SK-N-MC (cell line): ENCODE measurements around the gene MRC2.

Experiments
- DNase-seq: peaks from one replicate; pipeline ENCODE4 v3.0.0-alpha.2; 2011; ENCODE audit warnings: low read depth, low spot score
- H3K27ac ChIP-seq: fragments of 200-600 bp; sonication (generic); 2 replicates; pipeline ENCODE4 v1.5.1; 2016; ENCODE audit warnings: mixed run types
- H3K36me3 ChIP-seq: fragments of 200-600 bp; sonication (generic); 2 replicates; pipeline ENCODE4 v1.6.1; 2017; ENCODE audit warnings: antibody characterized with exemption, low read length, mixed read lengths; ENCODE audit not compliant: insufficient read depth
- H3K4me3 ChIP-seq: fragments of 200-600 bp; sonication (generic); 2 replicates; pipeline ENCODE4 v1.5.1; 2016
- H3K9ac ChIP-seq: fragments of 200-600 bp; sonication (generic); 2 replicates; pipeline ENCODE4 v1.8.0; 2017; ENCODE audit warnings: mixed run types, mixed read lengths; ENCODE audit not compliant: insufficient read length
- H3K9me3 ChIP-seq: fragments of 200-600 bp; sonication (generic); 2 replicates; pipeline ENCODE4 v1.6.1; 2017; ENCODE audit warnings: low read depth, mild to moderate bottlenecking, antibody characterized with exemption, low read length, moderate library complexity, mixed read lengths
- EZH2 ChIP-seq: fragments of 200-600 bp; sonication (generic); IDR thresholded peaks from one replicate; pipeline ENCODE4 v1.6.1; 2017; ENCODE audit warnings: antibody characterized with exemption
- FOXP2 ChIP-seq: optimal IDR thresholded peaks from 2 replicates; pipeline ENCODE3; 2011; ENCODE audit warnings: mild to moderate bottlenecking, moderate library complexity; ENCODE audit not compliant: insufficient read depth; ENCODE audit errors: extremely low read length, control extremely low read depth
- POLR2AphosphoS5 ChIP-seq: IDR thresholded peaks from 2 replicates; pipeline ENCODE4 v1.6.1; 2012; ENCODE audit warnings: mild to moderate bottlenecking, low read depth, low read length, borderline replicate concordance

Gene MRC2

GRCh38 chr17:62641153-62641552 lies 13.7 kb downstream of the MRC2 start:
- DNase-seq = no peak
- Histone ChIP-seq H3K27ac (no peak overlapping the region), H3K9ac (no peak overlapping the region), H3K36me3 (0 out of 2 replicates have a peak, but pooled peaks cover 2% of the 10 kb centered on the region), H3K4me3 (no peak overlapping the region), H3K9me3 (no peaks in the 10 kb centered on the region)
- TF ChIP-seq POLR2AphosphoS5 (no peak), EZH2 (no peak), FOXP2 (no peak)

DNA sequence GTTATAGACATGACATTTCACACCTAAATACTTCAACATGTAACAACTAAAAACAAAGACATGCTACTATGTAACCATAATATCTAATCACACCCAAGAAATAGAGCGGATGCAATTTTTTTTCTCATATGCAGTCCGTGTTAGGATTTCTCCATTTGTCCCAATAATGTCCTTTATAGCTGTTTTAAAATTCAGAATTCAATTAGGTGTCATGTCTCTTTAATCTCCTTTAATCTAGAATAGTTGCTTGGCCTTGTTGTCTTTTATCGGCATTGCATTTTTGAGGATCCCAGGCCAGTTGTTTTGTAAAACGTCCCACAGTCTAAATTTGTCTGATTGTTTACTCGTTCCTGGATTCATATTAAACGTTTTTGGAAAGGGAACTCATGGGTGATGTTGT lies 14.5 kb downstream of the MRC2 start:
- Histone ChIP-seq H3K36me3 (0 out of 2 replicates have a peak, but pooled peaks cover 2% of the 10 kb centered on the region), H3K27ac (no peak overlapping the region), H3K4me3 (no peak overlapping the region), H3K9me3 (no peaks in the 10 kb centered on the region), H3K9ac (no peak overlapping the region)
- TF ChIP-seq EZH2 (no peak), POLR2AphosphoS5 (no peak), FOXP2 (no peak)
- DNase-seq = no peak

DNA sequence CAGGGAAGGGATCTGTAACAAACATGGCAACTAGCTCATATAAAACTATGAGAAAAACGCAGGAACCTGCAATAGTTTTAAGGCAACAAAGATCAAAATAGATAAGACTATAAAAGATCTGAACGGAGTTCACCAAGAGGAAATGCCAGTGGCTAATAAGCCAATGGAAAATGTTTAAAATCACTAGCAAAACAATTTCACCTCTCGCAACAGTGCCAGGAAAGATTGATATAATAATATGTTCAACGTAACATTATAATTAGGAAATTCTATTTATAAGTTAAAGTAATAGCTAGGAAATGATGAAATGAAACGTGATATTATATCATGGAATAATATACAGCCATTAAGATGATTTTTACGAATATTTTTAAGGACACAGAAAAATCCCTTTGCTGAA lies 16.0 kb downstream of the MRC2 start:
- H3K36me3 ChIP-seq = 0 out of 2 replicates have a peak, but pooled peaks cover 2% of the 10 kb centered on the region
- no peaks in the 10 kb centered on the region for H3K9me3 ChIP-seq
- no peak overlapping the region for H3K4me3 ChIP-seq
- TF ChIP-seq EZH2 (no peak), POLR2AphosphoS5 (no peak), FOXP2 (no peak)
- H3K9ac ChIP-seq = no peak overlapping the region
- H3K27ac ChIP-seq = peak overlapping the region; percentile 67; the same call in 1 of the 2 replicates
- DNase-seq = no peak

- Histone ChIP-seq H3K27ac (no peak overlapping the region), H3K4me3 (no peak overlapping the region), H3K36me3 (0 out of 2 replicates have a peak, but pooled peaks cover 2% of the 10 kb centered on the region), H3K9ac (no peak overlapping the region), H3K9me3 (no peaks in the 10 kb centered on the region)
- DNase-seq = no peak
- TF ChIP-seq FOXP2 (no peak), POLR2AphosphoS5 (no peak), EZH2 (no peak)
Observed at GRCh38 chr17:62644487-62645173, 17.2 kb downstream of the MRC2 start.

DNA sequence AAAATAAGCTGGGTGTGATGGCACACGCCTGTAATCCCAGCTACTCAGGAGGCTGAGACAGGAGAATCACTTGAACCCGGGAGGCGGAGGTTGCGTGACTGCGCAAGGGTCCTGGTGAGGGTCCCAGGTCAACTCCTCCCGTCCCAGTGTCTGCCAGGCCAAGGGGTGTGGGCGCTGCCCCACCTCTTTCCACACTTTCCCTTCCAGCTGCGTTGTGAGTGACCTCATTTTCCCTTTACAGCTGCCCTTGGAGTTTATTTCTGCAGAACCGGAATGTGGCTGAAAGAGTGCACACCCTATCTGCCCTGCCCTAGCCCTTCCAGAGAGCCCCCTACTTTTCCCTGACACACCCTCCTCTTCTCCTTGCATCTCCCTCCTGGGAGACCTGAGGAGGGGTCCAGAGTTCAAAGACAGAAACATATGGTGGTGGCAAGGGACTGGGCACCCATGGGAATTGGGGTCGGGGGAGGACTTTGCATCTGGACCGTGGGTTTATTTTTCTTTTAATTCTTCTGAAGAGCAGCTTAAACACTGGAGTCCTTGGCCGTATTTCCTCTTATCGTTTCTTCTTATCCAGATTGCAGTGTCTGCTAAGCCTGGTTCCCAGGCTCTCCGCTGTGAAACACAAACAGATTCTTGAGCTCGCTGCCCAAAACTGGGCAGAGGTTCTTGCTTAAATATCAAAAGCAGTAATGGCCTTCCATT lies 20.9 kb downstream of the MRC2 start:
- DNase-seq = no peak
- H3K27ac ChIP-seq = 0 out of 2 replicates have a peak overlapping the region, but pooled peaks have one; percentile 19
- TF ChIP-seq POLR2AphosphoS5 (no peak), FOXP2 (no peak), EZH2 (no peak)
- no peak overlapping the region for H3K4me3 ChIP-seq
- no peaks in the 10 kb centered on the region for H3K36me3 ChIP-seq
- no peak overlapping the region for H3K9ac ChIP-seq
- H3K9me3 ChIP-seq = no peaks in the 10 kb centered on the region

GRCh38 chr17:62648956-62649294 lies 21.5 kb downstream of the MRC2 start:
- no peak overlapping the region for H3K4me3 ChIP-seq
- no peaks in the 10 kb centered on the region for H3K36me3 ChIP-seq
- no peak overlapping the region for H3K27ac ChIP-seq
- DNase-seq = no peak
- no peak overlapping the region for H3K9ac ChIP-seq
- no peak for TF ChIP-seq FOXP2
- TF ChIP-seq POLR2AphosphoS5 = no peak
- TF ChIP-seq EZH2 = no peak
- H3K9me3 ChIP-seq = no peaks in the 10 kb centered on the region

- TF ChIP-seq FOXP2 = no peak
- TF ChIP-seq POLR2AphosphoS5 = no peak
- no peak for TF ChIP-seq EZH2
- no peak for DNase-seq
- H3K27ac ChIP-seq = no peak overlapping the region
- no peak overlapping the region for H3K4me3 ChIP-seq
- no peaks in the 10 kb centered on the region; the same call in 1 of the 2 replicates for H3K36me3 ChIP-seq
- no peak overlapping the region for H3K9ac ChIP-seq
- H3K9me3 ChIP-seq = no peaks in the 10 kb centered on the region
Observed at GRCh38 chr17:62649570-62649969, 22.1 kb downstream of the MRC2 start.

DNA sequence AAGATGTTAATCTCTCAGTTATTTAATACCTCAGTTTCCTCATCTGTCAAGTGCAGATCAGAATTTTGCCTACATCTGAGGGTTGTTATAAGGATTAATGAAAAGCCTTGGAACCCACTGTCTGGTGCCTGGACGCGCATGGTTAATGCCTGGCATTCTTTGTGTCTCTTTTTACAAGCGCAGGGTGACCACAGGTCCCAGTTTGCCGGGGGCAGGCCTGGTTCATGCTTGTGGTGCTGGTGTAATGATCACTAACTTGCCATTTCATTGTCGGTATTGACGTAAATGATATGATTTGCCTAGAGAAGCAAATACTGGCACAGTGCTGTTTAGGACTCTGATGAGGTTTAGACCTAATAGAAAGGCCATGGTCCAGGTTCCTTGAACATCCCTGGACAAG lies 23.1 kb downstream of the MRC2 start:
- Histone ChIP-seq H3K27ac (no peak overlapping the region), H3K4me3 (no peak overlapping the region), H3K36me3 (no peaks in the 10 kb centered on the region; the same call in 1 of the 2 replicates), H3K9me3 (no peaks in the 10 kb centered on the region), H3K9ac (no peak overlapping the region)
- DNase-seq = no peak
- TF ChIP-seq POLR2AphosphoS5 (no peak), EZH2 (no peak), FOXP2 (no peak)
